K562 (cell line): ENCODE results near the gene CHAC1. TPM values are rescaled to one million over a fixed set of nuclear protein-coding genes. Genes with fewer than 3 reads are reported as not detected.

Source experiments
- CHCHD3 ChIP-seq: fragments of 250-450 bp; sonication (Bioruptor Pico); IDR thresholded peaks from 2 replicates; pipeline ENCODE4 v2.1.2; 2022; ENCODE audit warnings: mild to moderate bottlenecking
- CXXC5 ChIP-seq: fragments of 250-450 bp; sonication (Bioruptor Pico); IDR thresholded peaks from 2 replicates; pipeline ENCODE4 v1.8.0; 2022; ENCODE audit warnings: inconsistent platforms, mild to moderate bottlenecking, moderate library complexity
- DMBX1 ChIP-seq: fragments of 250-450 bp; sonication (Bioruptor Pico); IDR thresholded peaks from 2 replicates; pipeline ENCODE4 v1.8.0; 2022; ENCODE audit warnings: inconsistent platforms, mild to moderate bottlenecking, moderate library complexity, borderline replicate concordance
- DNMT1 ChIP-seq: fragments of 450-650 bp; IDR thresholded peaks from 2 replicates; pipeline ENCODE4 v1.6.1; 2016; ENCODE audit warnings: antibody characterized with exemption, mild to moderate bottlenecking
- ETV5 ChIP-seq: sonication (generic); formaldehyde crosslinking; IDR thresholded peaks from 2 replicates; pipeline ENCODE4 v1.4.0; 2020; ENCODE audit warnings: low read depth, mild to moderate bottlenecking, missing genetic modification reagents
- EWSR1 ChIP-seq: fragments of 450-650 bp; IDR thresholded peaks from 2 replicates; pipeline ENCODE4 v1.6.1; 2018; ENCODE audit warnings: borderline replicate concordance, mild to moderate bottlenecking, low read depth, moderate library complexity; ENCODE audit not compliant: partially characterized antibody
- GTF2E2 ChIP-seq: fragments of 200-800 bp; sonication (Bioruptor generic); IDR thresholded peaks from 2 replicates; pipeline ENCODE4 v1.6.1; 2016; ENCODE audit warnings: missing genetic modification characterization, missing compliant biosample characterization
- JUN ChIP-seq, 2 experiments: sonication (generic) in 1 of 2; formaldehyde crosslinking in 1 of 2; IDR thresholded peaks; 2 replicates each; pipeline versions ENCODE4 v1.6.1 to v1.8.0; 2012 to 2022; ENCODE audit warnings: borderline replicate concordance in 2 of 2, mild to moderate bottlenecking in 2 of 2, improper control_type of control experiment in 1 of 2, low read depth in 1 of 2, low read length in 1 of 2, missing genetic modification reagents in 1 of 2
- KAT2B ChIP-seq: IDR thresholded peaks from one replicate; pipeline ENCODE4 v1.6.1; 2012; ENCODE audit warnings: low read depth, mild to moderate bottlenecking, control low read depth, inconsistent platforms, low read length, moderate library complexity
- KDM1A ChIP-seq, 2 experiments: fragments of 450-650 bp; IDR thresholded peaks; 2 replicates each; pipeline ENCODE4 v1.6.1; 2016; ENCODE audit warnings: mild to moderate bottlenecking in 2 of 2
- MEF2D ChIP-seq: conservative IDR thresholded peaks from 2 replicates; pipeline ENCODE4 v1.6.1; 2016; ENCODE audit warnings: low read depth, missing genetic modification characterization, missing compliant biosample characterization
- POLR2A ChIP-seq: fragments of 450-650 bp; conservative IDR thresholded peaks from 2 replicates; pipeline ENCODE4 v1.6.1; 2016
- POLR3A ChIP-seq: IDR thresholded peaks from 2 replicates; pipeline ENCODE4 v1.6.1; 2011; ENCODE audit warnings: borderline replicate concordance, mild to moderate bottlenecking, moderate library complexity; ENCODE audit not compliant: insufficient read length, insufficient read depth; ENCODE audit errors: extremely low read depth
- RCOR1 ChIP-seq, 2 experiments: IDR thresholded peaks; 2 replicates each; pipeline ENCODE4 v1.6.1; 2012; ENCODE audit warnings: low read depth in 2 of 2, low read length in 2 of 2, borderline replicate concordance in 1 of 2, improper control_type of control experiment in 1 of 2
- SMARCE1 ChIP-seq: fragments of 450-650 bp; IDR thresholded peaks from 2 replicates; pipeline ENCODE4 v1.7.1; 2016; ENCODE audit warnings: mild to moderate bottlenecking
- TRIM25 ChIP-seq: fragments of 450-650 bp; IDR thresholded peaks from 2 replicates; pipeline ENCODE4 v1.7.0; 2016; ENCODE audit warnings: borderline replicate concordance
- ZNF174 ChIP-seq: fragments of 250-450 bp; sonication (Bioruptor Pico); IDR thresholded peaks from 2 replicates; pipeline ENCODE4 v1.4.0; 2020; ENCODE audit warnings: mild to moderate bottlenecking
- ZNF584 ChIP-seq: fragments of 200-800 bp; sonication (Bioruptor generic); IDR thresholded peaks from 2 replicates; pipeline ENCODE4 v1.6.1; 2016; ENCODE audit warnings: low read depth, mild to moderate bottlenecking, missing genetic modification characterization, missing compliant biosample characterization
- polyA plus RNA-seq, 8 experiments: library from polyadenylated mRNA; depleted of rRNA in 4 of 8; stranded (reverse) in 5 of 8; unstranded in 3 of 8; fragments of >200 nt; fragmentation: Nextera tagmentation in 2 of 8; fragmentation: Illumina TruSeq in 1 of 8; extraction: Ambion mirVana in 2 of 8; extraction: Trizol in 1 of 8; gene quantifications; 2 replicates each; pipeline versions ENCODE4 v1.2.1 to v1.2.3, GENCODE V29; 2011 to 2014; ENCODE audit warnings: inconsistent platforms in 1 of 8, missing spikeins in 1 of 8
- total RNA-seq, 7 experiments: library from RNA; depleted of rRNA in 6 of 7; stranded (reverse); fragments of >200 nt in 6 of 7; fragmentation: Illumina TruSeq in 2 of 7; extraction: Trizol in 2 of 7; gene quantifications; 2 replicates each; pipeline versions ENCODE4 v1.2.1 to v1.2.3, GENCODE V29; 2011 to 2021; ENCODE audit warnings: low replicate concordance in 1 of 7
- TF ChIP-seq, protein P1 (sequence below): fragments of 250-450 bp; sonication (Bioruptor Pico); IDR thresholded peaks from 2 replicates; pipeline ENCODE4 v1.4.0; 2020; ENCODE audit warnings: mild to moderate bottlenecking, moderate library complexity
- TF ChIP-seq, protein P2 (sequence below): sonication (generic); formaldehyde crosslinking; IDR thresholded peaks from 2 replicates; pipeline ENCODE4 v1.8.1; 2023; ENCODE audit warnings: mild to moderate bottlenecking, missing genetic modification reagents

Gene CHAC1
- total and polyA plus RNA-seq, 9 of the 15 experiments (the other 6 are each of a cell fraction or from before 2014, with no cell fraction given) = 0.47 to 39.0 (median 7.5) TPM

DNA sequence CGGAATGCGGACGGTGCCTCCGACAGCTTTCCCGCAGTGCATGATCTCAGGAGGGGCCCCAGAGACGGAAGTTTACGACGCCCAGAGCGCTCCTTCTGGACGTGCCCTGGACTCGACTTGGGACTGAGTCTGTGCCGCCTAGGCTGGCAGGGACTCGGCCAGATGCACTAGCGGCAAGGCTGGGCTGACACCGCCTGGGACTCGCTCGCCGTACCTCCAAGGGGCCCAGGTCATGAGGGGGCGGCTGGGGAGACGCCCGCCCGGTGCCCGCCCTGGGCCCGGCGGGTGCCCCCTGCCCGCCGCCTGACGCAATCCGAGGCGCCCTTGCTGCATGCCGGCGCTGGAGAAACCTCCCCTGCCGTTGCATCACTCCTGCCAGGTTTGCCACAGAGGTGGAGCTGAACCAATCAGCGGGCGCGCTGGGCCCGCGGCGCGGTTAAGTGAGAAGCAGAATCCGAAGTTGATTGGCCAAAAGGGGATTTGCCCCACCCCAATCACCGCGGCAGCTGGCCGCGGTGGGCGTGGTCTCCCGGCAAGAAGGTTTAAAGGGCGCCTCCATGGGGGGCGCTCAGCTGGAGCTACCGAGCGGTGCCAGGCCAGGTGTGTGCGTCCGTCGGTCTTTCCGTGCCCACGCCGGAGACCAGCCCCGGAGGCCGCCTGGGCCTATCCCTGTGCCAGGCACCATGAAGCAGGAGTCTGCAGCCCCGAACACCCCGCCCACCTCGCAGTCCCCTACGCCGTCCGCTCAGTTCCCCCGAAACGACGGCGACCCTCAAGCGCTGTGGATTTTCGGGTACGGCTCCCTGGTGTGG lies at the start of gene CHAC1 (continued):
- TF ChIP-seq ETV5 (CRISPR knock-in tag) (no peak), POLR3A (no peak), JUN (IDR thresholded peaks at IDR 0.05; ENCODE audit: borderline replicate concordance, low read depth, low read length) (no peak), JUN (CRISPR knock-in tag; IDR thresholded peaks at IDR 0.05; ENCODE audit: borderline replicate concordance) (no peak), ZNF174 (no peak), TRIM25 (no peak), DNMT1 (no peak), CXXC5 (CRISPR knock-in tag) (peak; percentile 69), POLR2A (peak; percentile 67; the same call in 1 of the 2 replicates), RCOR1 (IDR thresholded peaks at IDR 0.05; ENCODE audit: borderline replicate concordance in 1 of 2, low read depth in 2 of 2, low read length in 2 of 2) (no peak), EWSR1 (no peak), CHCHD3 (CRISPR knock-in tag) (no peak), MEF2D (tag) (no peak), DMBX1 (CRISPR knock-in tag) (no peak), ZNF584 (CRISPR knock-in tag) (no peak), KDM1A (IDR thresholded peaks at IDR 0.05) (no peak), GTF2E2 (0 out of 2 replicates have a peak, but pooled peaks have one; percentile 62), SMARCE1 (no peak), KAT2B (no peak)
- TF ChIP-seq, protein P1, sequence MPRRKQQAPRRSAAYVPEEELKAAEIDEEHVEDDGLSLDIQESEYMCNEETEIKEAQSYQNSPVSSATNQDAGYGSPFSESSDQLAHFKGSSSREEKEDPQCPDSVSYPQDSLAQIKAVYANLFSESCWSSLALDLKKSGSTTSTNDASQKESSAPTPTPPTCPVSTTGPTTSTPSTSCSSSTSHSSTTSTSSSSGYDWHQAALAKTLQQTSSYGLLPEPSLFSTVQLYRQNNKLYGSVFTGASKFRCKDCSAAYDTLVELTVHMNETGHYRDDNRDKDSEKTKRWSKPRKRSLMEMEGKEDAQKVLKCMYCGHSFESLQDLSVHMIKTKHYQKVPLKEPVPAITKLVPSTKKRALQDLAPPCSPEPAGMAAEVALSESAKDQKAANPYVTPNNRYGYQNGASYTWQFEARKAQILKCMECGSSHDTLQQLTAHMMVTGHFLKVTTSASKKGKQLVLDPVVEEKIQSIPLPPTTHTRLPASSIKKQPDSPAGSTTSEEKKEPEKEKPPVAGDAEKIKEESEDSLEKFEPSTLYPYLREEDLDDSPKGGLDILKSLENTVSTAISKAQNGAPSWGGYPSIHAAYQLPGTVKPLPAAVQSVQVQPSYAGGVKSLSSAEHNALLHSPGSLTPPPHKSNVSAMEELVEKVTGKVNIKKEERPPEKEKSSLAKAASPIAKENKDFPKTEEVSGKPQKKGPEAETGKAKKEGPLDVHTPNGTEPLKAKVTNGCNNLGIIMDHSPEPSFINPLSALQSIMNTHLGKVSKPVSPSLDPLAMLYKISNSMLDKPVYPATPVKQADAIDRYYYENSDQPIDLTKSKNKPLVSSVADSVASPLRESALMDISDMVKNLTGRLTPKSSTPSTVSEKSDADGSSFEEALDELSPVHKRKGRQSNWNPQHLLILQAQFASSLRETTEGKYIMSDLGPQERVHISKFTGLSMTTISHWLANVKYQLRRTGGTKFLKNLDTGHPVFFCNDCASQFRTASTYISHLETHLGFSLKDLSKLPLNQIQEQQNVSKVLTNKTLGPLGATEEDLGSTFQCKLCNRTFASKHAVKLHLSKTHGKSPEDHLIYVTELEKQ = no peak
- TF ChIP-seq, protein P2, sequence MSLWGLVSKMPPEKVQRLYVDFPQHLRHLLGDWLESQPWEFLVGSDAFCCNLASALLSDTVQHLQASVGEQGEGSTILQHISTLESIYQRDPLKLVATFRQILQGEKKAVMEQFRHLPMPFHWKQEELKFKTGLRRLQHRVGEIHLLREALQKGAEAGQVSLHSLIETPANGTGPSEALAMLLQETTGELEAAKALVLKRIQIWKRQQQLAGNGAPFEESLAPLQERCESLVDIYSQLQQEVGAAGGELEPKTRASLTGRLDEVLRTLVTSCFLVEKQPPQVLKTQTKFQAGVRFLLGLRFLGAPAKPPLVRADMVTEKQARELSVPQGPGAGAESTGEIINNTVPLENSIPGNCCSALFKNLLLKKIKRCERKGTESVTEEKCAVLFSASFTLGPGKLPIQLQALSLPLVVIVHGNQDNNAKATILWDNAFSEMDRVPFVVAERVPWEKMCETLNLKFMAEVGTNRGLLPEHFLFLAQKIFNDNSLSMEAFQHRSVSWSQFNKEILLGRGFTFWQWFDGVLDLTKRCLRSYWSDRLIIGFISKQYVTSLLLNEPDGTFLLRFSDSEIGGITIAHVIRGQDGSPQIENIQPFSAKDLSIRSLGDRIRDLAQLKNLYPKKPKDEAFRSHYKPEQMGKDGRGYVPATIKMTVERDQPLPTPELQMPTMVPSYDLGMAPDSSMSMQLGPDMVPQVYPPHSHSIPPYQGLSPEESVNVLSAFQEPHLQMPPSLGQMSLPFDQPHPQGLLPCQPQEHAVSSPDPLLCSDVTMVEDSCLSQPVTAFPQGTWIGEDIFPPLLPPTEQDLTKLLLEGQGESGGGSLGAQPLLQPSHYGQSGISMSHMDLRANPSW (CRISPR knock-in tag) = no peak
